Measurements from ENCODE around the gene SHTN1.

Gene SHTN1

DNA sequence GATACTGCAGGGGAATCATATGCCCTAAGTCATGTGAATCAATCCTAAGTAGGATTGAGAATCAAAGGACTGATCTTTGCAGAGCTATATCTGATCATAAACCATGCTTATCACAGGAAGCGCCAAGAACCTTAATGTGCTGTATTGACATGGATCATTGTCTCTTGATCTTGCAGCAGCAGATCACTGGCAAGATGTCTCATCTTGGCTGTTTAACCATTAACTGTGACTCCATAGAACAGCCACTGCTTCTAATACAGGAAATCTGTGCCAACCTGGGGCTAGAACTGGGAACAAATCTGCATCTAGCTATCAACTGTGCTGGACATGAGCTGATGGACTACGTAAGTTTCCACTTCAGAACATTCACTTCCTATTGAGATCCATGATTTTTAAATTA is 134.0 kb downstream of the SHTN1 start:
- no peak for DNase-seq (ENCODE audit: low spot score)

DNA sequence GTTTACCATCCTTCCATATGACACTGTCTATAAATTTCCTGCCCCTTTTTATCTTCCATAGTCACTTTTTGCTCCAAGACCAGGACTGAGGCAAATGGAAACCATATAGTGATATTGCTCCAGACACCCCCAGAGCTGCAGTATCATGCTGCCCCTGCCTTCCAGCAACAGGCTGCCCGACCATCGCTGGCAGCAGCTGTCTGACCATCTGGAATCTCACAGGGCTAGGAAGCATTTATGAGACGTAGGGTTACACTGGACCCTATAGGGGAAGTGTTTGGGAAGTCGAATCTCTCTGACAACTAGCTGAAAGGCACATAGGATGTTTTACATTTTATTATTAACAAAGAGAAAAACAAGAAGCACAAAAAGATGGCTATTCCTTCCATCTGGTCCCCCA is 136.3 kb downstream of the SHTN1 start:
- no peak for DNase-seq (ENCODE audit: low spot score)

- no peak for DNase-seq (ENCODE audit: low spot score)
These were observed 136.8 kb downstream of the SHTN1 start for GRCh38 chr10:116868198-116868676.

GRCh38 chr10:116866987-116867595 is 137.9 kb downstream of the SHTN1 start:
- no peak for DNase-seq (ENCODE audit: low spot score)

DNA sequence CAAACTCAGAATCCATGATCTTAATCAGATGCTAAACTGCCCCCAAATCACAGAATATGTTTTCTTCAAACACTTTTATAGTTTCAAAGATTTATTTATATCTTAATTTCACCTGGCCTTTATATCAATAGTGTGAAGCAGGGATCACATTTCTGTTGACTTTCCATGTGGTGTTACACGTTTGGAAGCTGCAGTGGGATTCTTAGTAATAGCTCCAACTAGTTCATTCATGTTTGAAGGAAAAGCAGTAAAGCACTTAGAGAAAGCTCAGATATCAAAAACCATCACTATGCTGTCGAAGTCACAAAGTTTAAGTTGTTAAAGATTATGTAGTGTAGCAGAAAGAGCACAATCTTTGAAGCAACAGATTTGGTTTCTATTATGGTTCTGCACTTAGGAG is 138.9 kb downstream of the SHTN1 start:
- DNase-seq (ENCODE audit: low spot score): no peak

- no peak for DNase-seq (ENCODE audit: low spot score)
These were observed 140.6 kb downstream of the SHTN1 start for GRCh38 chr10:116864436-116864835.

- no peak for DNase-seq (ENCODE audit: low spot score)
These were observed 143.2 kb downstream of the SHTN1 start for GRCh38 chr10:116861796-116862195.

- no peak for DNase-seq (ENCODE audit: low spot score)
These were observed 147.8 kb downstream of the SHTN1 start for GRCh38 chr10:116857156-116857555.

DNA sequence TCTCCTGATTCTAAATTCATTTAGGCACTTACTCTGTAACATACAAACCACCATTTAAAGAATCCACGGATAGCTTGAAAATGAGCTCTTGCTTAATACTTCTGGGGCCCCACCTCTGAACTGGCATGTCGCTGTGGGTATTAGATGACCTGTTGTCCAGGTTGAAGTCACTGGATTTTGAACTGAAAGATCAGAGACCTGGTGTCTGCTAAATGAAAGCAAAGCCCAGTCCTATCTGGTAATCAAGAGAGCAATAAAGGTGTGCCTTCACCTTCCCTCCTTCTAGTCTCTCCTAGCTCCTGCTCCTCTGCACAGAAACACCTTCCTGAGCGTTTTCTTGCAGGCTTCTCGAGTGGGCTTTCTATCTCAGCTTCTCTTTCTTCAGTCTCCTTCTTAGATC is 151.3 kb downstream of the SHTN1 start:
- DNase-seq (ENCODE audit: low spot score): no peak

GRCh38 chr10:116853287-116853686 is 151.7 kb downstream of the SHTN1 start:
- no peak for DNase-seq (ENCODE audit: low spot score)

DNA sequence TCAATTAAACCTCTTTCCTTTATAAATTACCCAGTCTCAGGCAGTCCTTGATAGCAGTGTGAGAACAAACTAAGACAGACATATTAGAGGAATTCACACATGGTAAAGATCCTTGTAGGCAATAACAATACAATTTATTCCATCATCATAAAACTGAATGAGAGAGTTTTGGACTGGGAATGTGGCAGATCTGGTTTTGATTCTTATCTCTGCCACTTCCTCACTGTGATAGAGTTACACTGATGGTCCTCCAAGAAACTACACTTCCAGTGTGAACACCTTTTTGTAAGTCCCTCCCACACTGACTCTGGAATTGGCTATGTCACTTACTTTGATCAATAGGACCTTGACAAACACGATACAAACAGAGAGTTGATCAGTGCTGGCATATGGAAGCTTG is 152.7 kb downstream of the SHTN1 start:
- no peak for DNase-seq (ENCODE audit: low spot score)

DNA sequence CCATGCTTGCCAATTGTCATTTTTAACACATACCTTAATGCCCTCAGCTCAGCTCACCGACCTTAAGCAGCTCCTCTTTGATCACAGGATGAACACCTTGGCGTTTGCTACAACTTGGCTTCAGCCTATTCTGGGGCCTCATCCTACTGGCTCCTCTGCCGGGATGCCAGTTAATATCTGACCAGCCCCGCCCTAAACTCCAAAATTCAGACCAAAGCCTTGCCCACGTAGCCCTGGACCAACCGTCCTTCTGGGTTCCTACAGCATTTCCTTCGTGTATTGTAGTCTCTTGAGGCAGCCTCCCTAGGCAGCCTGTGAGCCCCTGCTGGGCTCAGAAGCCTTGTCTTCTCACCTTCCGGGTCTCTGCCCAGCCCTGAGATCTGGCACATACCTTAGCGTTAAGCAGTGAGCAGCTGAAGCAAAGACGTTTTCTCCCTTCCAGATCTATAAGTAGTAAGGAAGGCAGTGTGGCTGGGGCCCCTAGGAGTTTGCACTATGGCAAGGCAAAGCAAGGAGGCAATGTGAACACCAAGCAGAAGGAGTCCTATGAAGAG is 154.9 kb downstream of the SHTN1 start:
- DNase-seq (ENCODE audit: low spot score): no peak

GRCh38 chr10:116849248-116850057 is 155.5 kb downstream of the SHTN1 start, which contains the start of gene ENO4:
Gene ENO4, plus strand, starts transcription at chr10:116849499. Its CDS starts 68 bp downstream, at chr10:116849567.
- DNase-seq (ENCODE audit: low spot score): no peak

GRCh38 chr10:116848944-116849247 is 156.1 kb downstream of the SHTN1 start:
- no peak for DNase-seq (ENCODE audit: low spot score)

GRCh38 chr10:116848032-116848943 is 156.7 kb downstream of the SHTN1 start:
- no peak for DNase-seq (ENCODE audit: low spot score)

DNA sequence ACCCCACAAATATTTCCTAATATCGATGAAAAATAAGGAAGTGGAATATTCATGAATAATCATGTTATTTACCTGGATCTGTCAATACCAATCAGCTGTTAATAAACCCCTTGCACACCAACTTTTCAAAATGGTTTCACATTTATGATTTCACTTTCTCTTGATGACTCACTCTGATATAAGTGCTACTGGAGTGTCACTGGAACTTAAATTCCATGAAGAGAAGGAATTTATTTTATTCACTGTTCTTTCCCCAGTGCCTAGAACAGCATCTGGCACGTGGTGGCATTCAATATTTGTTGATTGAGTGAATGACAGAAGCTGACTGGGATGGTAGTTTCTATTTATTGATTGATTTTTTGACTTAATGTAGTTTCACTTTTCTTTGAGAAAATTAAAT is 159.2 kb downstream of the SHTN1 start:
- no peak for DNase-seq (ENCODE audit: low spot score)

DNA sequence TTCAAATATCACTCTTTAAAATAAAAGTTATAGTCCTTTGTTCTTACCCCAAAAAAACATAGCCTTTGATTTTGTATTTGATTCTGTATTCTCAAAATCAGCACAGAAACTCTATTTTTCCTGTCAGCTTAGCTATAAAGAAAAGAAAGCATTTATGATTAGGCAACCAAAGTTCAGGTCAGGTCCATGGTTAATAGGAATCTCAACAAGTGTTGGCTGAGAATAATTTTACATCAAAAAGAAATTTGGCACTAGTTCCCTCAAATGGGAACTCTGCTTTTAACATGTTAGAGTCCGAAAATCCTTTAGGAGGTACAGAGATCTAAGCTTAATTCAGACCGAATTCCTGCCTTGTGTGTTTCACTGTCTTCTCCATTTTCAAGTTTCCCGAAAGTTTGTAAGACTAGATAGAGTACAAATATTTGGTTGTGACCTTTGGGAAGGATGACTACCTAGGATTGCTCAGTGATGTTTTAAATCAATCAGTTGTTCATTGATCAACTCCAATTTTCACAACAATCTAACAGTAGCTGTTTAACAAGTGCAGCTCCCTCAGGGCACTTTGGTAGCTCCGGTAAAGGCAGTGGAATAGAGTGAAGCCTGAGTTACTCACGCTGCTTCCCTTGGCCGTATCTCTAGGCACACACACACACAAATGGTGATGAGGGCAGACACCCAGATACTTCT is 164.5 kb downstream of the SHTN1 start:
- no peak for DNase-seq (ENCODE audit: low spot score)

DNA sequence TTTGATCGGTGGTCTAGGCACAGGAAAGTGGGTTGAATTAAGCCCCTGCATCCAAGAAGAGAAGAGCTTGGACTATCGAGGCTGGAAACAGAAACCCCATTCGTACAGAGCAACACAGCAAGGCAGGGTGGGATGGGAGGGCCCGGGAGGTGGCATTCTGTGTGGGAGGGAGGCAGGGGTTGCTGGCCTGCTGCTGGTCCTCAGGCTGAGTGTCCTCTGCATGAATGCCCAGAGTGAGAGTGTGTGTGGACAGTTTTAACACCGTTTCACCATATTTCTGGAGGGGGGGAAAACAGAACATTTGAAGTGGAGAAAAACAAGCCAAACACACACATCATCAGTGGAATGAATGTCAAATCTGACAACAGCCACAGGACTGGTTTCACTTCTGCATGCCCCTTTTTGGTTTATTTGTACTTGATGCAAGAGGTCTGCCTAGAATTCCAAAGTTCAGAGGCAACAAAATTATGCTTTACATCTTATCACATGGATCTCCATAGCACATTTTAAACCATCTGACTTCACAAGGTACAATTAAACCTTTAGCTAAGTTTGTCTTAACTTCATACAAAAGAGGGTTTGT is 166.8 kb downstream of the SHTN1 start:
- no peak for DNase-seq (ENCODE audit: low spot score)

GRCh38 chr10:116836902-116837523 is 168.0 kb downstream of the SHTN1 start:
- DNase-seq (ENCODE audit: low spot score): no peak

- DNase-seq (ENCODE audit: low spot score): no peak
These were observed 168.9 kb downstream of the SHTN1 start for GRCh38 chr10:116836083-116836482.

- DNase-seq (ENCODE audit: low spot score): no peak
These were observed 169.3 kb downstream of the SHTN1 start for GRCh38 chr10:116835658-116836057.
